Fibroblast of lung (primary cell): Measurements from ENCODE around the gene CALD1. TPM values are rescaled to one million over a fixed set of nuclear protein-coding genes. Genes with fewer than 3 reads are reported as not detected.

Source experiments
- DNase-seq, 2 donors: peaks; one replicate each; pipeline versions ENCODE4 v3.0.0 to v3.0.0-alpha.2; 2010; ENCODE audit warnings: low read depth in 2 of 2
- H2AFZ ChIP-seq: 2 replicates; pipeline ENCODE4 v1.5.1; 2012; ENCODE audit warnings: low read length, control low read depth, inconsistent platforms
- H3K27ac ChIP-seq: 2 replicates; pipeline ENCODE4 v1.5.1; 2011; ENCODE audit warnings: low read length, control low read depth; ENCODE audit not compliant: insufficient read depth
- H3K27me3 ChIP-seq: 2 replicates; pipeline ENCODE4 v1.5.1; 2011; ENCODE audit warnings: mild to moderate bottlenecking, low read length; ENCODE audit not compliant: control insufficient read depth, insufficient read depth
- H3K36me3 ChIP-seq: 2 replicates; pipeline ENCODE4 v1.5.1; 2011; ENCODE audit warnings: low read length; ENCODE audit not compliant: control insufficient read depth, insufficient read depth
- H3K4me1 ChIP-seq: 2 replicates; pipeline ENCODE4 v1.5.1; 2011; ENCODE audit warnings: low read length; ENCODE audit not compliant: control insufficient read depth, insufficient read depth; ENCODE audit errors: extremely low read depth
- H3K4me2 ChIP-seq: 2 replicates; pipeline ENCODE4 v1.5.1; 2011; ENCODE audit warnings: low read length, control low read depth; ENCODE audit not compliant: insufficient read depth; ENCODE audit errors: extremely low read depth
- H3K4me3 ChIP-seq, 4 experiments: fragments of 200-600 bp in 1 of 4; sonication (generic) in 1 of 4; replicated peaks in 1 of 4; 2 replicates each; pipeline ENCODE4 v1.5.1; 2011 to 2016; ENCODE audit warnings: low read length in 4 of 4, low read depth in 3 of 4, mild to moderate bottlenecking in 3 of 4, control low read depth in 2 of 4, inconsistent platforms in 1 of 4, mixed read lengths in 1 of 4; ENCODE audit not compliant: insufficient read depth in 1 of 4; ENCODE audit errors: control extremely low read depth in 1 of 4
- H3K79me2 ChIP-seq: 2 replicates; pipeline ENCODE4 v1.5.1; 2012; ENCODE audit warnings: mild to moderate bottlenecking, low read length, inconsistent platforms; ENCODE audit not compliant: control insufficient read depth, insufficient read depth
- H3K9ac ChIP-seq: 2 replicates; pipeline ENCODE4 v1.5.1; 2011; ENCODE audit warnings: mild to moderate bottlenecking, low read length, control low read depth; ENCODE audit not compliant: insufficient read depth
- H3K9me3 ChIP-seq: 2 replicates; pipeline ENCODE4 v1.5.1; 2012; ENCODE audit warnings: low read depth, low read length; ENCODE audit not compliant: control insufficient read depth, insufficient read depth
- H4K20me1 ChIP-seq: 2 replicates; pipeline ENCODE4 v1.5.1; 2011; ENCODE audit warnings: low read length; ENCODE audit not compliant: control insufficient read depth, insufficient read depth; ENCODE audit errors: extremely low read depth
- EZH2 ChIP-seq: IDR thresholded peaks from 2 replicates; pipeline ENCODE4 v1.5.1; 2012; ENCODE audit warnings: low read length, control low read depth, mild to moderate bottlenecking; ENCODE audit errors: missing control alignments
- polyA plus RNA-seq, 2 donors: library from polyadenylated mRNA; depleted of rRNA in 1 of 2; stranded (reverse) in 1 of 2; unstranded in 1 of 2; fragments of >200 nt; gene quantifications; 2 replicates each; pipeline ENCODE4 v1.2.1, GENCODE V29; 2011 to 2012; ENCODE audit warnings: missing spikeins in 1 of 2
- total RNA-seq: library from RNA; depleted of rRNA; stranded (reverse); fragments of >200 nt; gene quantifications from 2 replicates; pipeline ENCODE4 v1.2.1, GENCODE V29; 2014
- TF ChIP-seq, protein P1 (sequence below), 2 donors: IDR thresholded peaks in 1 of 2; conservative IDR thresholded peaks in 1 of 2; 1 replicate in 1 of 2; 2 replicates in 1 of 2; pipeline ENCODE4 v1.5.1; 2011 to 2012; ENCODE audit warnings: low read length in 2 of 2, control low read depth in 1 of 2, inconsistent platforms in 1 of 2, low read depth in 1 of 2, mild to moderate bottlenecking in 1 of 2

CALD1 gene
- total and polyA plus RNA-seq, 2 donors (not counting 1 experiment from before 2014, with no cell fraction given) = 343 to 1,187 TPM

DNA sequence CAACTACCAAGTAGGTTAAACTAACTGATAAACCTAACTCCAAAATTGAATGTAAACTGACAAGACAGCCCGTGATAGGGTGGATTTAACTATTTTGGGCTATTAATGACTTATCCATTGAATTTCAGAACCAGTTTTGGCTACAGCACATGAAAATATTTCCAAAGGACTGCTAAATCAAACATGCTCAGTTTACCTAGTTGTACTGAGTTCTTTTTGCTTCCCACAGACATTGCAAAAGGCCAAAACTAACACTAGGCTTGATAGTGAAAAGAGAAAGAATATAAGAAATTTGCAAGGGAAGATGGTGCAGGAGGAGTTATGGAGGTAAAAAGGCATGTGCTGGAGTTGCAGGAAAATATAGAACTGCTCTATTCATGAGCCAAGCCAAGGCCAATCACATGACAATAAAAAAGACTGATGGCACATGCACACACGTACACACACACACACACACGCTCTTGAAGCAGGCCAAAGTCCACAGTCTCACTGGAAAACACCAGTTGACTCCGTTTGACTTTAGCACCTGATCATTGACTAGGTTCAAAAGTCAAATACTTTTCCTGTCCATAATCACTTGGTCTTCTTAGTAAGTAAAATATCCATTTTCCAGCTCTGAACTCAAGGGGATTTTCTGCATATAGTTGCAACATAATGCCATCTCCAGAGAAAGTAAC is 130.9 kb downstream of the CALD1 start:
- no peak for TF ChIP-seq EZH2
- TF ChIP-seq, protein P1, sequence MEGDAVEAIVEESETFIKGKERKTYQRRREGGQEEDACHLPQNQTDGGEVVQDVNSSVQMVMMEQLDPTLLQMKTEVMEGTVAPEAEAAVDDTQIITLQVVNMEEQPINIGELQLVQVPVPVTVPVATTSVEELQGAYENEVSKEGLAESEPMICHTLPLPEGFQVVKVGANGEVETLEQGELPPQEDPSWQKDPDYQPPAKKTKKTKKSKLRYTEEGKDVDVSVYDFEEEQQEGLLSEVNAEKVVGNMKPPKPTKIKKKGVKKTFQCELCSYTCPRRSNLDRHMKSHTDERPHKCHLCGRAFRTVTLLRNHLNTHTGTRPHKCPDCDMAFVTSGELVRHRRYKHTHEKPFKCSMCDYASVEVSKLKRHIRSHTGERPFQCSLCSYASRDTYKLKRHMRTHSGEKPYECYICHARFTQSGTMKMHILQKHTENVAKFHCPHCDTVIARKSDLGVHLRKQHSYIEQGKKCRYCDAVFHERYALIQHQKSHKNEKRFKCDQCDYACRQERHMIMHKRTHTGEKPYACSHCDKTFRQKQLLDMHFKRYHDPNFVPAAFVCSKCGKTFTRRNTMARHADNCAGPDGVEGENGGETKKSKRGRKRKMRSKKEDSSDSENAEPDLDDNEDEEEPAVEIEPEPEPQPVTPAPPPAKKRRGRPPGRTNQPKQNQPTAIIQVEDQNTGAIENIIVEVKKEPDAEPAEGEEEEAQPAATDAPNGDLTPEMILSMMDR (conservative IDR thresholded peaks at IDR 0.05 in 1 of 2, IDR thresholded peaks at IDR 0.05 in 1 of 2; ENCODE audit: low read depth in 1 of 2, low read length in 2 of 2) = no peak
- H3K36me3 ChIP-seq = peaks cover 5% of the 10 kb centered on the region
- no peak for DNase-seq
- H3K27ac ChIP-seq = no peak overlapping the region
- no peaks in the 10 kb centered on the region for H4K20me1 ChIP-seq
- no peaks in the 10 kb centered on the region for H3K9me3 ChIP-seq
- no peak overlapping the region for H3K4me3 ChIP-seq
- H3K4me1 ChIP-seq = peaks cover 2% of the 10 kb centered on the region
- H3K4me2 ChIP-seq = no peak overlapping the region
- H3K79me2 ChIP-seq = peaks cover 48% of the 10 kb centered on the region
- no peaks in the 10 kb centered on the region for H3K27me3 ChIP-seq
- no peak overlapping the region for H2AFZ ChIP-seq
- H3K9ac ChIP-seq = no peak overlapping the region

DNA sequence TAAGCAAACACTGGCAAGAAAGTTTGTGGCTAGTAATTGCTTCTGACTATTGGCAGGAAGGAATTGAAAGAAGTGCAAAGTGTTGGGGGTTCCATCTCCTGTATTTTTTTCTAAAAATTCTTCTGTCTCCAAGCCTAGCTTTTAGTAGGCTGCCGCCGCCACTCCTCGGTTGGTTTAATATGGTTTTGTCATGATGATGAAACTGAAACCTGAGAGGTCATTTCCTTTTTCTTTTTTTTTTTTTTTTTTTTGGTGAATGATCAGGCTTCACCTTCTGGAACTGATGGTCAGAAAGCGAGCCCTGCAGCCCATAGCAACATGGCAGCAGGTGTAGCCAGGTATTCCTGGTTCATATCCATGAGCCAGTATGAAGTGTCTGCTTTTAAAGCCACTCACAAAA is 131.5 kb downstream of the CALD1 start:
- H3K4me2 ChIP-seq = no peak overlapping the region
- H3K27ac ChIP-seq = no peak overlapping the region
- peaks cover 2% of the 10 kb centered on the region for H3K4me1 ChIP-seq
- H3K9me3 ChIP-seq = no peaks in the 10 kb centered on the region
- H3K4me3 ChIP-seq = no peak overlapping the region
- no peak overlapping the region for H3K9ac ChIP-seq
- no peaks in the 10 kb centered on the region for H3K27me3 ChIP-seq
- no peak overlapping the region for H2AFZ ChIP-seq
- no peak for DNase-seq
- TF ChIP-seq, protein P1 (conservative IDR thresholded peaks at IDR 0.05 in 1 of 2, IDR thresholded peaks at IDR 0.05 in 1 of 2; ENCODE audit: low read depth in 1 of 2, low read length in 2 of 2) = no peak
- TF ChIP-seq EZH2 = no peak
- no peaks in the 10 kb centered on the region for H4K20me1 ChIP-seq
- H3K36me3 ChIP-seq = peaks cover 5% of the 10 kb centered on the region
- peaks cover 54% of the 10 kb centered on the region for H3K79me2 ChIP-seq

DNA sequence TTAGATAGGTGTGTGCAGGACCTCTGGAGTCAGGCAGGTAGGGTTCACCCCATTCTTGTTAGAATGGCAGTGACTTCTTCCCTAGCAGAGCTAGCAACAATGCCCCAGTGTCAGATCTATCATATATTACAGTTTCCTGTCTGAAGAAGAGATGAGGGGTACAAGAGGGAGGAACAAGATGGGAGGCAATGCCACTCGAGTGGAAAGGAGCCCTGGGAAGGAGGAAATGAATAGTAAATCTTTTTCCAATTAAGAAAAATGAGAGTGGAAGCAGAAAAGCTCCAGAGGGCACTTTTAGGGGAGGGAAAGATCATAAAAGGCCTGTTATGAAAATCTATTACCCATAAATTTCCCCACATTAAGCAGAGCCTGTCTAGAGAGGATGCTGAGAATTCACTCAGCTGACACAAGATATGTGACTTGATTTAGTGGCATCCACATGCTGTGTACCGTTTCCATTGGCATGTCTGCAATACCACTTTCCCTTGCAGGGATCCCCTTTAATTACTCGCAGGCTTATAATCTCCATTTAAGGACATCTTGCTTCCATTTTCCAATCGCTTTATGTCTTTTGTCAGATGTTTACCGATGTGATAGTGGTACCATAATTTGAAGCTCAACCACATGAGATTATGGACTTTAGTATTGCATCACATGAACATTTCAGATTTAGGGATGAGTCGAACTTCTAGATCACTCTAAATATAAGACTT is 136.9 kb downstream of the CALD1 start:
- Histone ChIP-seq H3K4me3 (no peak overlapping the region), H3K9me3 (no peaks in the 10 kb centered on the region), H3K79me2 (peaks cover 51% of the 10 kb centered on the region), H4K20me1 (no peaks in the 10 kb centered on the region), H3K27ac (no peak overlapping the region), H3K4me2 (no peak overlapping the region), H3K36me3 (peaks cover 5% of the 10 kb centered on the region), H2AFZ (no peak overlapping the region), H3K27me3 (no peaks in the 10 kb centered on the region), H3K9ac (no peak overlapping the region), H3K4me1 (peaks cover 14% of the 10 kb centered on the region)
- TF ChIP-seq, protein P1 (conservative IDR thresholded peaks at IDR 0.05 in 1 of 2, IDR thresholded peaks at IDR 0.05 in 1 of 2; ENCODE audit: low read depth in 1 of 2, low read length in 2 of 2) = no peak
- no peak for TF ChIP-seq EZH2
- no peak for DNase-seq
